GM12801 (cell line): ENCODE results near the gene UBASH3A.

Experiments
- CTCF ChIP-seq: IDR thresholded peaks from one replicate; pipeline ENCODE4 v1.5.1; 2011; ENCODE audit warnings: control low read depth; ENCODE audit not compliant: insufficient read length; ENCODE audit errors: extremely low read depth

UBASH3A gene

GRCh38 chr21:42440187-42440792 is 36.6 kb downstream of the UBASH3A start:
- no peak for TF ChIP-seq CTCF

- TF ChIP-seq CTCF = no peak
These were observed 38.3 kb downstream of the UBASH3A start for GRCh38 chr21:42441963-42442362.

GRCh38 chr21:42443181-42443785 is 39.6 kb downstream of the UBASH3A start:
- TF ChIP-seq CTCF = no peak

- TF ChIP-seq CTCF = no peak
These were observed 40.4 kb downstream of the UBASH3A start for GRCh38 chr21:42443876-42444744.

- no peak for TF ChIP-seq CTCF
These were observed 41.0 kb downstream of the UBASH3A start for GRCh38 chr21:42444745-42445059.

- no peak for TF ChIP-seq CTCF
These were observed 41.6 kb downstream of the UBASH3A start for GRCh38 chr21:42445311-42445710.

- no peak for TF ChIP-seq CTCF
These were observed 42.8 kb downstream of the UBASH3A start for GRCh38 chr21:42446531-42446930.
